A549 treated with CORT108297 at 1 μM for 4 hours (cell line): ENCODE data around the gene NT5DC2. TPM values are rescaled to one million over a fixed set of nuclear protein-coding genes. Genes with fewer than 3 reads are reported as not detected.

Source experiments
- total RNA-seq: library from RNA; stranded (reverse); fragments of 200-300 nt; extraction: Qiagen RNA extraction; gene quantifications from 5 replicates; pipeline ENCODE4 v1.2.3, GENCODE V29; 2022

Gene NT5DC2
- total RNA-seq, result 76.1 to 109 TPM (median 105 TPM) in 5 replicates

DNA sequence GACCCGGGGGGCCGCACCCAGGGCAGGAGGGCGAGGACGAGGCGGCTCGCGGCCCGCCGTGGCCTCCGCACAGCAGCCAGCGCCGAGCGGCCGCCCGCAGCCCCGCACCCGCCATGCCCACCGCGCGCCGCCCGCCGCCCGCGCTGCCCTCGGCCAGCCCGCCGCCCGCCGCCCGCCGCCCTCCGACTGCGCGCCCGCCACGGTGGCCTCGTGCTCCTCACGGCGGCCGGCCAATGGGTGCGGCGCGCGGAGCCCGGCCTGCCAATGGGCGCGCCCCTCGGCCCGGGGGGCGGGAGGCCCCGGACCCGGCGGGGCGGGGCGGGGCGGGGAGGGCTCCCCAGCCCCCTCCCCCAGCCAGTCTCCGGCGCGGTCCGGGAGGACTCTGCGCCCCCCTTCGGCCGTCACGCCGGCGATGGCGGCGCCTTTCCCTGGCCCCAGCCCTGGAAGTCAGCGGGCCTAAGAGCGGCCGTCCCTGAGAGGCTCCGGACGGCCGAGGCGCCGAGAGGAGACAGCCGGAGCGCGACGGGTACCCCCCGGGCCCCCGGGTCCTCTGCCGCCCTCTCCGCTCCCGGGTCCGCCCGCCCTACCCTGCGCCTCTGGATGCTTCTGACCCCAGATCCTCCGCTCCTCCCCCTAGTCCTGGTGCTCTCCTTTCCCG lies at the start of gene NT5DC2:
Gene NT5DC2, minus strand, starts transcription at position 235 of the 658 bp plus-strand sequence. Its CDS starts 120 bp downstream, at position 115.

DNA sequence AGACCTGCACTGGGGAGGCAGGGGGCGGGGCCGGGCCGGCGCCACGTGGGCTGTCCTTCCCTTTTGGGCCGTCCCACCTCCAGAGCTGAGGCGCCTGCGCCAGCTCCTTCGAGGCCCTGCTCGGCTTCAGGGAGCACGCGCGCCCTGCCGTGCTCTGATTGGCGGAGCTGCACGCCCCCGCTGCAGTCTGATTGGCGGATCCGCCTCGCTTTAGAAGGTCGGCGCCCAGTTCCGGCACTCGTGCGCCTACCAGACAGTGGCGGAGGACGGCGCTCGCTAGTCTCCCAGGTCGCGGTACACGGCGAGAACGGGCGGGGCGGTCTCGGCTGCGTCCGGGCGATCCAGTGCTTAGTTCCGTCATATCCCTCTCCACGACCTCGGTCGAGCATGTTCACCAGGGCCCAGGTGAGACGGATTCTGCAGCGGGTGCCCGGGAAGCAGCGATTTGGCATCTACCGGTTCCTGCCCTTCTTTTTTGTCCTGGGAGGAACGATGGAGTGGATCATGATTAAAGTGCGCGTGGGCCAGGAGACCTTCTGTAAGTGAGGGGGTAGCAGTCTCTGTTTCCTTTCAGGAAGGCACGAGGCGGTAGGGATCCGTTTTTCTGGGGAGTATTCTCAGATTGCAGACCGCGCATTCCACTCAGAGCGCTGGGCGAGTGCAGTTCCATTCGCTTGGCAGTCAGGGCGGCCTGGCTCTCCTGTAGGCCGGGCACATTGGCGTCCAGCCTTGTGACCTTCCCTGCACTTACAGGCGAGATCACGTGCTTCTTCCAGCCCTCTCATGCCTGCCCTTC lies 2.9 kb upstream of the NT5DC2 start, which contains the start of gene UQCC5:
Gene UQCC5, plus strand, starts transcription at position 237 of the 796 bp plus-strand sequence. Its CDS starts 151 bp downstream, at position 388.

DNA sequence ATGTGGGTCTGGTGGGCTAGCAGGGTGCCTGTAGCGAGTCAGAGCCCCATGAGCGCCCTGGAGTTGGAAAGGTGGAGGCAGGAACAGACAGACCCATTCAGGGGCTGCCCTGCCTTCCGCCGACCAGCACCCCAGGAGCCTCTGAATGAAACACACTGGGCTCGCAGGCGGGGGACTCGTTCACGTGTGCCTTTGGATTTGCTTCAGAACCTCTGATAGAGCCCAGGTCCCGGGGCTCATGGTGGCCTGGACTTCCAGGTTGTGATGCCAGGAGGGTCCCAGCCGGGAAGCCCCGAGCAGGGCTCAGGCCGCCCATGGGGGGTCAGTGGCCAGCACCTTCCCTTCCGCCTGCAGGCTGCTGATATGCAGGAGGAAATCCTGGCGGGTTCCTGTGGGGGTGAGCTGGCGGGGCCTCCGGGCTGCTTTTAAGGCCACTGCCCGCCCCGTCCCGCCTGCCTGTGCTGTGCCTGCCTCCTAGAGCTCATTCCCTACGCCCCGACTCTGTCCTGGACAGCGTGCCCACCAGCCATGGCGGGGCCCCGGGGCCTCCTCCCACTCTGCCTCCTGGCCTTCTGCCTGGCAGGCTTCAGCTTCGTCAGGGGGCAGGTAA lies 38.7 kb downstream of the NT5DC2 start, which contains the start of gene STAB1:
Gene STAB1, plus strand, starts transcription at position 453 of the 610 bp plus-strand sequence. Its CDS starts 76 bp downstream, at position 529.

Other genes with a start within 250 kb of the NT5DC2 start
- 3.4 to 5.1 TPM (median 4.4 TPM) in 5 replicates for gene GLYCTK, start 246.0 kb downstream of the NT5DC2 start, total RNA-seq
- 0.78 to 1.2 TPM (median 0.93 TPM) in 5 replicates for gene DNAH1, start 217.5 kb downstream of the NT5DC2 start, total RNA-seq
- 30.5 to 41.0 TPM (median 39.4 TPM) in 5 replicates for gene BAP1, start 123.8 kb downstream of the NT5DC2 start, total RNA-seq
- gene PHF7, start 123.2 kb downstream of the NT5DC2 start, total RNA-seq, result 1.8 to 3.1 TPM (median 2.8 TPM) in 5 replicates
- 0.09 to 0.32 TPM (median 0.17 TPM) in 5 replicates for gene SEMA3G, start 88.8 kb downstream of the NT5DC2 start, total RNA-seq
- 0.92 to 1.5 TPM (median 1.2 TPM) in 5 replicates for gene TNNC1, start 79.8 kb downstream of the NT5DC2 start, total RNA-seq
- gene NISCH, start 78.3 kb downstream of the NT5DC2 start, total RNA-seq, result 11.4 to 16.8 TPM (median 16.1 TPM) in 5 replicates
- 0.03 to 0.05 TPM in 2 of 5 replicates, not detected in the others for gene STAB1, start 38.5 kb downstream of the NT5DC2 start, total RNA-seq
- gene UQCC5, start 2.7 kb upstream of the NT5DC2 start, total RNA-seq, result 59.6 to 74.1 TPM (median 64.1 TPM) in 5 replicates
- gene PBRM1, start 152.1 kb upstream of the NT5DC2 start, total RNA-seq, result 9.8 to 15.1 TPM (median 14.7 TPM) in 5 replicates
- gene GNL3, start 152.2 kb upstream of the NT5DC2 start, total RNA-seq, result 91.2 to 148 TPM (median 94.3 TPM) in 5 replicates
- 33.4 to 43.7 TPM (median 38.6 TPM) in 5 replicates for gene GLT8D1, start 171.9 kb upstream of the NT5DC2 start, total RNA-seq
- gene SPCS1, start 172.2 kb upstream of the NT5DC2 start, total RNA-seq, result 151 to 178 TPM (median 163 TPM) in 5 replicates
- 10.6 to 15.1 TPM (median 12.9 TPM) in 5 replicates for gene NEK4, start 237.1 kb upstream of the NT5DC2 start, total RNA-seq
- not detected in 5 replicates for gene ITIH1, start 243.7 kb upstream of the NT5DC2 start, total RNA-seq